ENCODE measurements around the gene ERBB4.
"Not testable (repeated sequence)": the region's sequence is repeated elsewhere in the genome, so short reads cannot be mapped to it uniquely, and the experiment has no call there.

The ERBB4 gene

DNA sequence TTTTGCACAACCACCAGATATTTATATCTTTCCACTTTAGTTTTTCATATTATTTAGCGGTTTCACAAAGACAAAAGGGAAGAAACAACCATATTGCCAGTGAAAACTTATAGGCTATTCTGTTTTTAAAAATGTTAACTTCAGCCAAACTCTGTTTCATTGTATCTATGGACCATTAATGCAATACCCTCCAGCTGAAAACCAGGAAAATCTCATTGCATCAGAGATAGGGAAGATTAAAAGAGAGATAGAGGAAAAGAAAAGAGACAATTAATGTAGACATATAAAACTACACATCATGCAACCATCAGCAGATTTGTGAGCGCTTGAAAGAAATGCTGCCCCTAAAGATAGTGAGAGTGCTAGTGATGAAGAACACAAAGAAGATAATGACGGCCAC, 970.2 kb downstream of the ERBB4 start:
- DNase-seq (ENCODE audit: low spot score): no peak

DNA sequence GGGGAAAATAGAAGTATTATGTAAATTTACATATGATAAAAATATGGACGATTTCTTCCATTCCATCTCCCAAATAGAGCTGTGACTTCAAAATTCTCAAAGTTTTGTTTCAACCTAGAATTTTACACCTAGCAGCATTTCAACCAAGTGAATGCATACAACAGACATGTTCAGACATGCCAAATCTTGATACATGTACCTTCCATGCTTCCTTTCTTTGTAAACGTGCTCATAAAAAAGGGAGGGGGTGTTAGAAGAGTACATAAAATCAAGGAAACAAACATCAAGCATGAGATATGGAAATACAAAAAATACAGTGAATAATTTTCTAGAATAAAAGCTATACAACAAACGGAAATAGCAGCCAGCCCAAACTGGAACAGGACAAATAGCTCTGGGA, 974.2 kb downstream of the ERBB4 start:
- DNase-seq (ENCODE audit: low spot score): no peak

DNA sequence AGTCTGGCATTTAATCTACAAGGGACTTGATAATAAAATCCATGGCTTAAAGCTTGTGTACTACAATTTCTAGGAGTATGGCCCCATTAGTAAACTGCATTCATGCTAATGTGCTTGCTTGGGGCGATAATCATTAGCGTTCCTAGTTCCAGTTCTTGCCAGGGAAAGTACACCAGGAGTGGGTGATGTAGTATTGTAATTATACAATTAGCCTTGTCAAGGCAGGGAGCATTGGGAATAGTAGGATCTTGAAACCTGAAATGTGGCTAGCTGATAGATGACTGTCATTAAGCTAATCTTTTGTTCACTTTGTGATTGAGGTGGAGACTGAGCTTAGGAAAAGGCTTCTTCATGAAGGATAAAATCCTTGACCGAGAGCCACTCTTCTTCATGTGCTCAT, 993.0 kb downstream of the ERBB4 start:
- no peak for DNase-seq (ENCODE audit: low spot score)

DNA sequence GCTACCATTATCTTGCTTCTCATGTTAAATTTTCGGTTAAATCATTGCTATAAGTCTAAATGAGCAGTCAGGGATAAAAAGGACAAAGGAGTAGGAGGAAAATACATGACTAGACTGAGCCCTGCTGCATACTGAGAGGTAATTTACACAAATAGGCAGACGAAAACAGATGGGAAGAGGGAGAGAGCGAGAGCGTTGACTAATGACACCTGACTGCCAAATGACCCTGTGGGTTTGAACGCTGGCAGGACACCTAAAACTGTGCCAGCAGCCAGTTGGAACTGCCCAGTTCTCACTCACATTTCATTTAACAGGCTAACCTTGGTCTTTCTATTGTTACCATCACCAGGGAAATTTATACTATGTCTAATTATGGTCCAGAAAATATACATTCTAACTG, 1004.0 kb downstream of the ERBB4 start:
- DNase-seq (ENCODE audit: low spot score): no peak

DNA sequence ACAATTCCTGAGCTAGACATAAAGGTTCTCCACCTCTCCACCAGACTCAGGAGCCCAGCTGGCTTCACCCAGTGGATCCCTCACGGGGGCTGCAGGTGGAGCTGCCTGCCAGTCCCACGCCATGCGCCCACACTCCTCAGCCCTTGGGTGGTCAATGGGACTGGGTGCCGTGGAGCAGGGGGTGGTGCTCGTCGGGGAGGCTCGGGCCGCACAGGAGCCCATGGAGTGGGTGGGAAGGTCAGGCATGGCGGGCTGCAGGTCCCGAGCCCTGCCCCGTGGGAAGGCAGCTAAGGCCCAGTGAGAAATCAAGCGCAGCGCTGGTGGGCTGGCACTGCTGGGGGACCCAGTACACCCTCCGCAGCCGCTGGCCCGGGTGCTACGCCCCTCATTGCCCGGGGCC, 1014.4 kb downstream of the ERBB4 start:
- not testable (repeated sequence) for DNase-seq (ENCODE audit: low spot score)

DNA sequence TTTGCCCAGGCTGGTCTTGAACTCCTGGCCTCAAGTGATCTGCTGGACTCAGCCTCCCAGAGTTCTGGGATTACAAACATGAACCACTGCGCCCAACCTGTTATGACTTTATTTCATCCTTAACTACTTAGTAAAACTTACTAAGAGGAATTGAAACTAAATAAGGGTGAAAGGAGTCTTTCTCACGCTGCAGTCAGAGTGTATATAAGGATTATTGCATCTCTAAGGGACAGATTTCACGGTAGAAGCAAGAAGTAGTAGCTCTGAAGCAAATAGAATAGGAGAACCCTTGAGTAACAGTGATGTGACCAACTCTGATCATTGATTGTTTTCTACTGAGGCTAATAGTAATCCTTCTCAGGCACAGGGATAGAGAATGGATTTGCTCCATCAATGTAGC, 1022.1 kb downstream of the ERBB4 start:
- no peak for DNase-seq (ENCODE audit: low spot score)

DNA sequence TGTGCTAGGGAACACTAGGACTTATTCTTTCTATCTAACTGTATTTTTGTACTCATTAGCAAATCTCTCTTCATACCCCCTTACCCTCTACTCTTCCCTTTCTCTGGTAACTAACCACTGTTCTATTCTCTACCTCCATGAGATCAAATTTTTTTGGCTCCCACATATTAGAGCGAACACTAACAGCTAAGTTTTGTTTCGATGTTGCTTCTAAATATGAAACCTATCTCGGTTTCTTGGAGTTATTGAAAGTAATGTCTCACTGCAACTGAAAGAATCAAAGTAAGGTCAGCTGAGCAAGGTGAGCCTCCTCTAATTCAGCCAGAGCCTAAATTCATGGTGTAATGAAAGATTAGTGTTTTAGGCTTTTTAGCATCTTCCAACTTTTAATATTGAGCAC, 1024.6 kb downstream of the ERBB4 start:
- DNase-seq (ENCODE audit: low spot score): no peak

DNA sequence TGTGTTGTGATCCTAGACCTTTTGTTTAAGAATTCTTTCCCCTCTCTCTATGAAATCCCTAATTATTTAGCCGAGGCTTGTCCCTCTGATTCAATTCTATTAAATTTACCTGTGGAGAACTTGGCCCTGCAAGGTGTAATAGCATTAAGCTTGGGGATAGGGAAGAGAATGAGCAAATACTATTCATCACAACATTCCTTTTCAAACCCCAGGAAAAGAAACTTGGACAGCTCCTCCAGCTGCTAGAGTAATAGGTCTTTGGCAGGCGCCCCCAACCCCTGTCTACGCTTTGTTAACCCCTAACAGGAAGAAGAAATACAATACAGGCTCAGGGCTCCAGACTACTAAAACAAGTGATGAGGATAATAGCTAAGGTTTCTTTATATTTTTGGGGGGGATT, 1025.2 kb downstream of the ERBB4 start:
- no peak for DNase-seq (ENCODE audit: low spot score)

DNA sequence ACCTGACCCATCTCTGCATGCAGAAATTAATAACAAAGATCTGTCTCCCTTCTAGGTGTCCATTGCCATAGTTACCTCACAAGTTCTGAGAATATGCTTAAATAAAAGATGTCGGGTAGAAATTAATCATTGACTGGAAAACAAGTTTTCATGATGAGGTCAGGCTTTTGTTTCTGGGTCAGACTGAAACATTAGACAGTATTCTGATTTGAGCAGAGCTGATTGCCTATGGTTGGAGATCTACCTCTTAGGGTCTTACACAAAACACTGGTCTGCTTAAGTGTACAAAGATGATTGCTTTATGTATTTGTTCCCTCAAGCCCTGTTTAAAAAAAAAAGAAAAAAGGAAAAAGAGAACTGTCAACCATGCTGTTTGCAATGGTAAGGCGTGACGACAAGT, 1025.8 kb downstream of the ERBB4 start:
- no peak for DNase-seq (ENCODE audit: low spot score)

DNA sequence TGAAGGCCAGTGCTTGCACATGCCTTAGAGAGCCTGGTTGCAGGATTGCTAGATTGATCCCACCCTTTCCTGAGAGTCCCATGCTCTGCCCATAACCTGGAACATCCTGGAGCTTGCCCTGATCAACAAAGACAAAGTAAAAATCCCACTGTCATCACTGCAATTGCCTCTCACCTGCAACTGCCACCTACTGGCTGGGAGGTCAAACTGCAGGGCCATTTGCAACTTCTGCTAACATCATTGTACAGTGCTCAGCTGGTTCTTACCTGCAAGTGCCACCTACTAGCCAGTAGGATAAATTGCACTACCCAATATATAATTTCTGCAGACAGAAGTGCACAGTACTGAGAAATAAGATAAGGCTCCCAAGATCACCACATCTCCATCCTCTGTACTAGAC, 1034.7 kb downstream of the ERBB4 start:
- DNase-seq (ENCODE audit: low spot score): no peak

DNA sequence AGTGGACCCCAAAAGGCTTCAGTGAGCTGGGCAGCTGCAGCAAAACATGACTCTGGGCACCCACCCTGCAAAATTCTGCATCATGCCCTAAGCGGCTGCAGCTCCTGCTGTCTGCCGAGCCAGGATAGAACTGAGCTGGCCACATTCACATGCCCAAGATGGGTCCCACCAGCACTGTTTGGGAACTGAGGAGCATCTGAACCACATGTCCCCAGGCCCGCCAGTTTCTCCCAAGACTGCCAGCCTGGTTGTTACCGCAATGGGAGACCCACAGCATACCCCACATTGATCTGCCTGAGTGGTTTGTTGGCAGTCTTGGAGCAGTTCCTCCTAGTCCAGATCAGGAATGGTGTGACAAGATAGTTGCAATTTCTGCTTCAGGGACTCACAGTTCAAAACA, 1035.4 kb downstream of the ERBB4 start:
- no peak for DNase-seq (ENCODE audit: low spot score)

DNA sequence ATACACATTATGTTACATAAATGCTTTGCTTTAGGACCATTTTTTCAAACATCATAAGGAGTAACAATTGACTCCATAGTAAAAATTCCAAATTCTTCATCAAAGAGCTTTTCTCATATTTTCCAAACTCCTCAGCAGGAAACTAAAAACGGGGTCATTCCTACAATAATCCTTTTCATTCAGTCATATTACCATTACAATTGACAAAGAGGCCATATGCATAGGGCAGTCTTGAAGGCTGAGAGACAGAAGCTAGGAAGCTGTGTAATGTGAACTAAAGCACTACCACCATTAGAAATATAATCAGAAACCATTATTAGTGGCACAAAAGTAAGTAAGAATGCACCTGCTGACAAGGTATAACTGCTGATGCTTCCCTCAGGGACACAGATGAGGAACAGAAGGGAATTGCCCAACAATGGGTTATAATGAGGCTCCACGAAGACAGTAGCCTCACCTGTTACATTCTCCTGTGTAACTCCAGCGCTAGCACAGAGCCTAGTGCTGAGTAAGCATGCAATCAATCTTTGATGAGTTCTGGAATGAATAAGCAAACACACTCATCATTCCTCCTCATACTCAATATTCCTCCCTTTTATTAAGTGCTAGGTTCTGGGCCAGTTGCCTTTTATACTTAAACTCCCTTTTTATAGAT, 1039.9 kb downstream of the ERBB4 start:
- no peak for DNase-seq (ENCODE audit: low spot score)

DNA sequence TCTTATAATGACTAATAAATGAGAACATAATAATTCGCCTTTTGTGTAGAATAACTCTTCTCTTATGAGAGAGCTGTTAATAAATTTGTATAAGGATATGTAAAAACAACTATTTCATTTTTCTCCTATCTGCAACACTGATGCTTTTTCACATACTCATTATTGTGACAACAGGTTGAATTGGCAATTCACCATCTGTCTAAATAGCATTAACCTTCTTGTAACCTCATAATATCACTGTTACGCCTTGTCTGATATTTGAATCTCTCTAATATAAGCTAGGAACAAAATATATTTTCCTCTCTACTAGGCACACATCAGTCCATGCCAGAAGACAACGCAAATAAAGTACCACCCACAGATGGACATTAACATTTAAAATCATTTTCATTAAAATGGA, 1043.3 kb downstream of the ERBB4 start:
- no peak for DNase-seq (ENCODE audit: low spot score)

DNA sequence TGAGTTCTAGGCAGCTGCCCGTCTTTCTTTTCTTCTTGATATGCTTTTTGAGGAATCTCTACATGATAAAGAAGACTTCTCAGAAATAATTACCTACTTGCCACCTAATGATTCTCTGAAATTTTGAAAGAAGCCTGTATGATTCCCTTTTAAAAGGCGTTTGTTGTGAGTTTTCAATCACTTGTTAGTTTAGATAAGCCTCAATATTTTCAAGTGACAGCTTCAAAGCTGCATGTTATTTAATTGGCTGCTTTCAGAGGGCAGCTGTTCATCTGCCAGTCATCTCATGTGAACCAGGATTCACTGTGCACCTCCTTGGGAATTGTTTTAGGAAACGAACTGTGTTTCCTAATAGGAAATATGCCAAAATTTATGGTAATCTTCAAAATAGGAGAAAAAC, 1044.1 kb downstream of the ERBB4 start:
- DNase-seq (ENCODE audit: low spot score): no peak

DNA sequence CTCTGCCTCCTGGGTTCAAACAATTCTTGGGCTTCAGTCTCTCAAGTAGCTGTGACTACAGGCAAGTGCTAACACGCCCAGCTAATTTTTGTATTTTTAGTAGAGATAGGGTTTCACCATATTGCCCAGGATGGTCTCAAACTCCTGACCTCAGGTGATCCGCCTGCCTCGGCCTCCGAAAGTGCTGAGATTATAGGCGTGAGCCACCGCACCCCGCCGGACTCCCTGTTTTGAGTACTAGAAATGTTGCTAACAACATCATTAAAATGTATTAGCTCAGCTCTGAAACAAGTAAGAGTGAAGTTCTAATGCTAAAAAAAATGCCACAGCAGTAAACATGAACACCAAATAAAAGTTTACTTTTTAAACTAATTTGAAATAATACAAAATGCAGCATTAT, 1044.5 kb downstream of the ERBB4 start:
- no peak for DNase-seq (ENCODE audit: low spot score)

DNA sequence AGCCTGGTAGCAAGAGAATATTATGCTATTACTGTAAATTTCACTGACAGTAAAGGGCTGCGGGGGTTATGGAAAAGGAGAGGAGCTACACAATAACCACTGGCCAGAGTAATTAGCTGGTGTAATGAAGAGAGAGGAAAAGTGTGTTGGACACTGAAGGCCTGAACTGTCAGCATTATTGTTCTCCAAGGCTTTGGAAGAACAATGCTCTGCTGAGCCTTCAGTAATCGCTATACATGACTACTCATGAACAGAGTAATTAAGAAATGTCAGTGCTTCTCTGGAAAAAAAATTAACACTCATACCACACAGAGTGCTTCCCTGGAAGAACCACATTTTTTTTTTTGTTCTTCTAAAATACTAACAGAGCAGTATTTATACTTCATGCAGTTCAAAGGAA, 1050.9 kb downstream of the ERBB4 start:
- no peak for DNase-seq (ENCODE audit: low spot score)

DNA sequence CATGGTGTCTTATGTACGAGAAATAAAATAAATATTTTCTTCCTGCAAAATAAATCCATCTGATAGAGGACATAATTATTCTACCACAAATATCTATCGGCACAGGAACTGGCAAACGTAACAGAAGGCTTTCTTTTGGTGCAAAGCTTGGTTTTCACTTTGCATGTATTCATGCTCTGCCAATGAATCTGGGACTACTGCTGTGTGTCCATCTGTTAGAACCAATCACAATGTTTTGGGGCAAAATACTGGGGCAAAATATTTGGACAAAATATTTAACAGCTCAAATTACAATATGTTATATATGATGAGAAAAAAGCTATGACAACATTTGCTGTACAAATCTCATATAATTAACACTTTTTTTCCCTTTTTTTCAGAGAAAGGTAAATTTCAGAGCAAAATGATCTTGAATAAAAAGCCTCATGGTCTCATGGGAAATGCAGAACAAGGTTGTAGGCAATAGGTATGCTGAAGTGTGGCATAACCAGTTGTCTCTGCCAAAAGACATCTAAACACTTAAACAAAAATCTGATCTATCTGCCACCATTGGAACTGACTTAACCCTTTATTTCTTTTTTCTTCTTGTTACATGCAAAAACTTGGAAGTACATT, 1059.0 kb downstream of the ERBB4 start:
- DNase-seq (ENCODE audit: low spot score): no peak

DNA sequence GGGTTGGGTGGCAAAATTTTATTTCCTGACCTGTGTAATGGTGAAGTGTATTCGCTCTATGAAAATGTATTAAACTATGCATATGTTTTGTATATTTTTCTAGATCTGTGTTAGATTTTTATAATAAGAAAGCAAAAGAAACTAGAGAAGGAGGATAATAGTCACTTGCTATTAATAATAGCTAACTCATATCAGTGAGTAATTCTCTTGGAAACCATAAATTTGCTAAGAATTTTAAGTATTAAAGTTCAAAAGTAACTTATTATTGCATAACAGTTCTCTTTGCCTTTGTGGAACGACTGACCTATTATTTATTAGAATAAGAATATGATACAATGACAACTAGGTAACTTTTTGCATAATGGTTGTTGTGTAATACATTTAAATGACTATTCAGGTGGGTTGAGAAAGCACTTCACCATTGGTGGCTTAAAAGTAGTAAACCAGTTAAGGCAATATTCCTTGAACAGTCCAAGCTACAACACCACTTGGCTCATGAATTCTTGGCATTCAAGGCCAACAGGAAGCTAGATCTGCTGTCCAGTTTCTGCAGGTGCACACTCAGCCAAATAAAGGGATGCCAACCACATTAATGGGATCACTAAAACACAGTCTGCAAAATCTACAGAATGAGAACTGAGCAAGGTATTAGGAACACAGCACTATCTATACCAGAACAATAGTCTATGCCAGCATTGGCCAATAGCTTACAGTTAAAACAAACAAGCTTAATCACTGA, 1060.9 kb downstream of the ERBB4 start:
- no peak for DNase-seq (ENCODE audit: low spot score)

DNA sequence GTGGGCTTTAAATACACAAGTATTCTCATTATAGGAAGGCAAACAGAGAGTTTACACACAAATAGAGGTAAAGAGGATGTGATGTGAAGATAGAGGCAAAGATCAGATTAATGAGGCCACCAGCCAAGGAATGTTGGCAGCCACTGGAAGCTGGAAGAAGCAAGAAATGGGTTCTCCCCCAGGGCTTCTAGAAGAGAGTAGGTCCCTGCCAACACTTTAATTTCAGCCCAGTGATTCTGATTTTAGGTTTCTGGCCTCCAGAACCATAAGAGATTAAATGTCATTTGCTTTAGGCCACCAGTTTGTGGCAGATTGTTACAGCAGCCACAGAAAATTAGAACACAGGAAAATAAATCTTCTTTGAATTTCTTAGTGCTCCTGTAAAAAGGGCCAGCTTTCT, 1065.5 kb downstream of the ERBB4 start:
- no peak for DNase-seq (ENCODE audit: low spot score)

DNA sequence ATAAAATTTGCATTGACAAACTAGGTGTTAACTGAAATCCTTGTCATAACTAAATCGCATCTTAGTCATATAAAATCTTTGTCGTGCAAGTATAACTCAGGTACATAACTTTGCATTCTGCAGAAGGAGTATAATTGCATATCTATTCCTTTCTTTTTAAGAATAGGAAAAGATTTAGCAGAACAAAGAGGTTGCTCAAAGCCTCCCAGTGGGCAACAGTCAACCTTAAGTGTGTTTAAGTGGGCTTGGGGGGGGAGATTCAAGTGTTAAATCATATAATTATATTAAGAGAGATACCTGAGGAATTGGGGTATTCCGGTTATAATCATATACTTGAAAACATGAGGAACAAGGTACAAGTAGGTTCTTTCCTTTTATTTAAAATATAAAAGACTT, 1068.9 kb downstream of the ERBB4 start:
- no peak for DNase-seq (ENCODE audit: low spot score)

DNA sequence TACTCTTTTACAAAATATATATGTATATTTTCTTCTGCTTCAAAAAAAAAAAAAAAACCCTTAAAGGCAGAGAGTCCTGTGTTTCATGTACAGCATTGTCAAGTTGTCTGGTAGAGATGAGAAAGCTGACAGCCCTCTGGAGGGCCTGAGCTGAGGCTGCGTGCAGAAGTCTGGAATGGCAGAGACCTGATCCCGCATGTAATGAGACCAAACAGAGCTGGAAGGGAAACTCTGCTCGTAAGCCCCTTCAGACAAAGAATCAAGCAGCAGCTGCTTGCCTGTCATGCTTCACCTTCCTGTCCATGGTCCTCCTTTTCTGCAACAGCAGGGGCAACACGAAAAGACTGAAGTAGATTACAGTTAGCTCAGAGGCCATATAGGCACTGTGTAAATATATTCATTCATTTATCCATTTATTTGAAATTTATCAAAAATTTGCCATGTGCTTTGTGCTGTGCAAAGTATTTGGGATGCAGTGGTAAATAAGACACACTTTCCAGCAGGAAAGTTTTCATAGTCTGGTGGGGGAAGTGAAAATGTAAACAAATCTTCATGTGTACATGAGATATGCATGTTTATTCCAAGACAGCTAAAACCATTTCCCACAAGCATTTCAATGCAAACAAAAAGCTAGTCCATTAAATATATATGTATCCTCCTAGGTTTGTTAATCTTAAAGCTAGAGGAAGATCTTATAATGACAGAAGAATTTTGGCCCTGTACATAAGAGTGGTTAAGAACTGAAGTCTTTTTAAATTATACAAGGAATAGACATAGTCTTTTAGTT, 1069.5 kb downstream of the ERBB4 start:
- no peak for DNase-seq (ENCODE audit: low spot score)

DNA sequence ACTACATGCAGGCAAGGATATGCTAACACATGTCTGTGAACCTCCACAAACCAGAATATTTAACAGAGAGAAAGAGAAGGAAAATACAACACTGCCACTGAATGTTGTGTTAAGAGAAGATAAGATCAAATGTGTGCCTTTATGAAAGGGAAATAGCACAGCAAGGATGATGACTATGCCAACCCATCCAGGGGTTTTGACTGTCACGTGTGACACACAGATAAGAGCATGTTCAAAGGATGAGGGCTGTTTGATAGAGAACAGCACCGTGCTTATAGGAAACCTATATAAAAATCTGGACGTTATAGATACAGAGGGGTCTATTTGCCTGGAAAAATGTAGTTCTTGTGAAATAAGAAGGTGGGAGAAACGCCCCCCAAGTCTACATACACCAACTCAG, 1070.4 kb downstream of the ERBB4 start:
- no peak for DNase-seq (ENCODE audit: low spot score)

DNA sequence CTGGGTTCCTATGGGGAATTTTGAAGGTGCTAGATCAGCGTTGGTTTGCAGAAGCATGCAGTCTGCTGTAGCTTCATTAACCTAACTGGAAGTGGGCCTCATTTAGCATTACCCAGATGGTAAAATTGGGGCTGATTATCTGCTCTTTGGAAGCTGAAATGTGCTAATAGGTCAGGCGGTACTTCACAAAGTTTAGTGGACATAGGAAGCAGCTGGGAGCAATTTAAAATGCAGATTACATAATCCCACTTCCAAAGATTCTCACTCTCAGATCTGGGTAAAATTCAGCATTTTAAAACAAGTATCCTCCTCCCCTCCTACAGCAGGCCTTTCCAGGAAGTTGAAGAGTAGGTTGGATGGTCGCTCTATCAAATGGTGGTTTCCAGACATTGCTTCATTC, 1075.2 kb downstream of the ERBB4 start:
- no peak for DNase-seq (ENCODE audit: low spot score)
